HepG2 (cell line): ENCODE results near the gene FMN2.

Experiments
- EZH2 ChIP-seq: conservative IDR thresholded peaks from 2 replicates; pipeline ENCODE4 v1.6.1; 2012; ENCODE audit warnings: mild to moderate bottlenecking, low read depth, low read length, moderate library complexity
- FOXM1 ChIP-seq: sonication (generic); formaldehyde crosslinking; IDR thresholded peaks from 2 replicates; pipeline ENCODE4 v1.5.0; 2020; ENCODE audit warnings: missing genetic modification reagents
- NR2F6 ChIP-seq, 2 experiments: IDR thresholded peaks; 2 replicates each; pipeline ENCODE4 v1.6.1; 2016; ENCODE audit warnings: antibody characterized with exemption in 1 of 2, mild to moderate bottlenecking in 1 of 2
- PRDM15 ChIP-seq: sonication (generic); formaldehyde crosslinking; IDR thresholded peaks from 2 replicates; pipeline ENCODE4 v1.4.0; 2020; ENCODE audit warnings: missing genetic modification reagents
- ZBTB8A ChIP-seq: sonication (generic); formaldehyde crosslinking; IDR thresholded peaks from 2 replicates; pipeline ENCODE4 v1.4.0; 2020; ENCODE audit warnings: mild to moderate bottlenecking, low read depth, missing genetic modification reagents, borderline replicate concordance
- ZNF792 ChIP-seq: IDR thresholded peaks from 2 replicates; pipeline ENCODE4 v1.6.1; 2016

GRCh38 chr1:240226102-240226501 lies 134.4 kb downstream of the FMN2 start:
- TF ChIP-seq ZBTB8A, result no peak
- TF ChIP-seq FOXM1 (CRISPR knock-in tag), result no peak
- TF ChIP-seq EZH2, result no peak
- TF ChIP-seq PRDM15, result no peak
- TF ChIP-seq NR2F6 (IDR thresholded peaks at IDR 0.05), result no peak
- TF ChIP-seq NR2F6 (CRISPR knock-in tag; IDR thresholded peaks at IDR 0.05), result no peak
- TF ChIP-seq ZNF792 (CRISPR knock-in tag), result no peak
